Psoas muscle (tissue), 8 donors: ENCODE data around the gene CCDC81. TPM values are rescaled to one million over a fixed set of nuclear protein-coding genes. Genes with fewer than 3 reads are reported as not detected.

Source experiments
- ATAC-seq, 4 donors: fragments of 200-7000 bp; cut with Tn5 transposase; one replicate each; pipeline ENCODE4 v1.9.1; 2020; ENCODE audit warnings: moderate library complexity in 3 of 4, mild to moderate bottlenecking in 2 of 4
- DNase-seq, 2 donors: peaks; one replicate each; pipeline ENCODE4 v3.0.0-alpha.2; 2020
- H3K27ac ChIP-seq: fragments of 200-600 bp; one replicate; pipeline ENCODE4 v1.8.0; 2022
- H3K27me3 ChIP-seq, 3 donors: fragments of 200-600 bp in 1 of 3; one replicate each; pipeline versions ENCODE4 v1.6.1 to v1.8.0; 2013 to 2022; ENCODE audit warnings: low read length in 2 of 3, mild to moderate bottlenecking in 2 of 3, moderate library complexity in 1 of 3; ENCODE audit not compliant: insufficient read depth in 3 of 3
- H3K36me3 ChIP-seq, 2 donors: fragments of 200-600 bp in 1 of 2; one replicate each; pipeline versions ENCODE4 v1.6.1 to v1.8.0; 2013 to 2022; ENCODE audit warnings: low read depth in 1 of 2, mild to moderate bottlenecking in 1 of 2, moderate library complexity in 1 of 2; ENCODE audit not compliant: insufficient read depth in 1 of 2
- H3K4me1 ChIP-seq: fragments of 200-600 bp; one replicate; pipeline ENCODE4 v1.8.0; 2022
- H3K4me3 ChIP-seq: fragments of 200-600 bp; one replicate; pipeline ENCODE4 v1.8.0; 2022; ENCODE audit warnings: mild to moderate bottlenecking
- H3K9me3 ChIP-seq: fragments of 200-600 bp; one replicate; pipeline ENCODE4 v1.8.0; 2022
- WGBS, 3 donors: extraction: QIAGEN DNeasy Blood & Tissue Kit; methylation state at CpG; one replicate each; pipeline versions ENCODE4 v1.1.6 to v1.1.7; 2013; 5-methylcytosine and 5-hydroxymethylcytosine counted together
- intact Hi-C, 2 donors: fragments of 100-400 bp; cut with DNase I; formaldehyde crosslinking; loops; one replicate each; pipeline versions ENCODE4 v1.11.0 to v1.14.2; 2022
- polyA plus RNA-seq, 3 donors: library from polyadenylated mRNA; stranded (reverse); fragments of 200-250 nt; gene quantifications; one replicate each; pipeline ENCODE4 v1.2.3, GENCODE V29; 2013
- total RNA-seq, 4 donors: library from RNA; stranded (reverse); fragmentation: NEBNext Ultra II Directional in 2 of 4; extraction: Animal tissue kit (Norgen Biotek cat#: 25700) in 2 of 4; gene quantifications; one replicate each; pipeline versions ENCODE4 v1.2.1 to v1.2.4, GENCODE V29; 2021 to 2023
- TF ChIP-seq, protein P1 (sequence below): fragments of 200-600 bp; IDR thresholded peaks from one replicate; pipeline ENCODE4 v1.8.0; 2022; ENCODE audit warnings: antibody characterized with exemption
- donor health status: healthy with polysubstance abuse.
- donor health status: DM: no; HTN: no; CAD: no; lungs with moderate emphysema.
- donor health status: Bipolar disorder and iron deficiency.
- donor health status: healthy.
- donor health status: DM: yes; HTN: yes; CAD: no.
- donor health status: DM: no; HTN: no; CAD: no.
- donor health status: DM: no; HTN: no; CAD: no.
- donor health status: DM: yes; HTN: yes; CAD: no.

CCDC81 gene
- total and polyA plus RNA-seq, 7 donors: 0.23 to 0.52 (median 0.34) TPM; not detected in 1

DNA sequence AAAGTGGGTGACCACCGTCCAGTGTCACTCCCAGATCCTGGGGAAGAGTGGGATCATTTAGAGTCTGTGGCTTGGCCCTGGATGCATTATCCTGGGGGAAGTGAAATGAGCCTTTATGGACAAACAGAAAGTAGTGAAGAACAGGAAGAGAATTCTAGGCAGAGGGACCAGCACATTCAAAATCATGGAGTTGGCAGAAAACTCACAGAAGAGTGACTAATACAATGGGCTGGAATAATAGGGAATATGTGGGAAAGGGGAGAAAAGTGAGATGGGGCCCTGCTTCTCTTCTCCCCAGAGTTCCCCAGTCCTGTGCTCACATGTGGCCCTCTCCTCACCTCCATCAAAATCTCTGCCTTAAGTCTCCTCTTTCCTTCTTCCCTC is 84.3 kb downstream of the CCDC81 start:
- no peak for ATAC-seq
- TF ChIP-seq, protein P1, sequence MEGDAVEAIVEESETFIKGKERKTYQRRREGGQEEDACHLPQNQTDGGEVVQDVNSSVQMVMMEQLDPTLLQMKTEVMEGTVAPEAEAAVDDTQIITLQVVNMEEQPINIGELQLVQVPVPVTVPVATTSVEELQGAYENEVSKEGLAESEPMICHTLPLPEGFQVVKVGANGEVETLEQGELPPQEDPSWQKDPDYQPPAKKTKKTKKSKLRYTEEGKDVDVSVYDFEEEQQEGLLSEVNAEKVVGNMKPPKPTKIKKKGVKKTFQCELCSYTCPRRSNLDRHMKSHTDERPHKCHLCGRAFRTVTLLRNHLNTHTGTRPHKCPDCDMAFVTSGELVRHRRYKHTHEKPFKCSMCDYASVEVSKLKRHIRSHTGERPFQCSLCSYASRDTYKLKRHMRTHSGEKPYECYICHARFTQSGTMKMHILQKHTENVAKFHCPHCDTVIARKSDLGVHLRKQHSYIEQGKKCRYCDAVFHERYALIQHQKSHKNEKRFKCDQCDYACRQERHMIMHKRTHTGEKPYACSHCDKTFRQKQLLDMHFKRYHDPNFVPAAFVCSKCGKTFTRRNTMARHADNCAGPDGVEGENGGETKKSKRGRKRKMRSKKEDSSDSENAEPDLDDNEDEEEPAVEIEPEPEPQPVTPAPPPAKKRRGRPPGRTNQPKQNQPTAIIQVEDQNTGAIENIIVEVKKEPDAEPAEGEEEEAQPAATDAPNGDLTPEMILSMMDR: no peak
- peaks cover 3 to 17% of the 10 kb centered on the region in 2 donors for H3K36me3 ChIP-seq
- peaks cover 4% of the 10 kb centered on the region for H3K4me1 ChIP-seq
- intact Hi-C loops: loop anchor here in 1 of 2 donors (10.0 kb wide), 1 partner anchor 456 kb away; no protein-coding TSS in a partner anchor
- H3K4me3 ChIP-seq: no peak overlapping the region
- 73 to 84% (median 82%) methylated on average over 1 of the region's 1 CpG for WGBS, 3 donors
- no peak for DNase-seq
- H3K27me3 ChIP-seq: no peaks in the 10 kb centered on the region
- H3K9me3 ChIP-seq: no peaks in the 10 kb centered on the region
- peak overlapping the region; percentile 27 for H3K27ac ChIP-seq

GRCh38 chr11:86459682-86460460 is 85.2 kb downstream of the CCDC81 start:
- peaks cover 3 to 17% of the 10 kb centered on the region in 2 donors for H3K36me3 ChIP-seq
- peaks cover 7% of the 10 kb centered on the region for H3K4me1 ChIP-seq
- TF ChIP-seq, protein P1: no peak
- intact Hi-C loops: loop anchor here in 1 of 2 donors (10.0 kb wide), 1 partner anchor 455 kb away; no protein-coding TSS in a partner anchor
- peak overlapping the region; percentile 27 for H3K27ac ChIP-seq
- no peaks in the 10 kb centered on the region for H3K27me3 ChIP-seq
- DNase-seq (peak in 1 of 2 donors; percentile 54), ATAC-seq (peak in 3 of 4 donors; percentile 12 to 47 (median 19))
- 56 to 74% (median 68%) methylated on average over 3 of the region's 3 CpGs for WGBS, 3 donors
- H3K9me3 ChIP-seq: no peaks in the 10 kb centered on the region
- H3K4me3 ChIP-seq: no peak overlapping the region

GRCh38 chr11:86460461-86461385 is 86.0 kb downstream of the CCDC81 start:
- TF ChIP-seq, protein P1: no peak
- Histone ChIP-seq H3K27ac (no peak overlapping the region), H3K4me1 (peaks cover 7% of the 10 kb centered on the region), H3K4me3 (no peak overlapping the region), H3K36me3 (peaks cover 3 to 17% of the 10 kb centered on the region in 2 donors), H3K9me3 (no peaks in the 10 kb centered on the region), H3K27me3 (no peaks in the 10 kb centered on the region)
- intact Hi-C loops: no loop called here
- DNase-seq (no peak), ATAC-seq (no peak)
- WGBS, 3 donors: 52 to 59% (median 53%) methylated on average over 9 of the region's 9 CpGs

DNA sequence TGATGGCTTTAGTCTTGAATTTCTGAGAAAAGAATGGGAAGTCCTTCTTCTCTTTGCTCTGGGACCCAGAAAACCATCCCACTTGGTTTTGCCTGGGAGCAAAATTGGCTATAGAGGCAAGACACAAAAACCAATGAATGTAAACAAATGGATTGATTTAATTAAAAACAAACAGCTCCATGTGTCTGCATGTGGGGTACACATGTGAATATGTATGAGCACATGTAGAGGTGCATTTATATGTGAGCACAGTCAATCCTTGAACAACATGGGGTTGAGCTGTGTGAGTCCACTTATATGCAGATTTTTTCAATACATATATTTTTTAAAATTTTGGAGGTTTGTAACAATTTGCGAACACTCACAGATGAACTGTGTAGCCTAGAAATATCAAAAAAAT is 87.2 kb downstream of the CCDC81 start:
- WGBS, 3 donors: 95 to 100% (median 99%) methylated on average over 1 of the region's 1 CpG
- Histone ChIP-seq H3K27ac (no peak overlapping the region), H3K4me3 (no peak overlapping the region), H3K9me3 (no peaks in the 10 kb centered on the region), H3K36me3 (peaks cover under 1 to 17% of the 10 kb centered on the region in 2 donors), H3K27me3 (no peaks in the 10 kb centered on the region), H3K4me1 (peaks cover 7% of the 10 kb centered on the region)
- no peak for DNase-seq
- TF ChIP-seq, protein P1: no peak
- no peak for ATAC-seq
- intact Hi-C loops: no loop called here
